ENCODE measurements around the gene FBXO5. TPM values are rescaled to one million over a fixed set of nuclear protein-coding genes. Genes with fewer than 3 reads are reported as not detected.

FBXO5 gene
- total RNA-seq, 1 experiment from 2014 or later = 47.4 TPM

DNA sequence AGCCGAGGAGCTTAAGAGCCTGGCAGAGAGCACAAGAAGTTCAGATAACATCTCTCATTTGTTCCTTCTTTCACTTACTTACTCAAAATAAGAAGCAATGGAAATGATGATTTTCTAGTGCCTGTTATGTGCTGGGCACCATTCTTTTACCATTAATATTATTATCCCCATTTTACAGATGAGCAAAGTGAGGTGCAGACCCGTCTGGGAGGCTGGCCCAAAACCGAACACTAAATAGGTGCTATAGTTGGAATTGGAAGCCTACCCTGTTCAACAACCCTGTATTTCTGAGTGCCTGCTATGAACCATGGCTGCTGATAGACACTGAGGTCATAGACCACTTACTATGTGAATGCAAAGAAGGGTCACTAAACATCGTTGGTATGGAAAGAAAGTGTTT is 44.6 kb upstream of the FBXO5 start (continued):
- TF ChIP-seq, protein P1, sequence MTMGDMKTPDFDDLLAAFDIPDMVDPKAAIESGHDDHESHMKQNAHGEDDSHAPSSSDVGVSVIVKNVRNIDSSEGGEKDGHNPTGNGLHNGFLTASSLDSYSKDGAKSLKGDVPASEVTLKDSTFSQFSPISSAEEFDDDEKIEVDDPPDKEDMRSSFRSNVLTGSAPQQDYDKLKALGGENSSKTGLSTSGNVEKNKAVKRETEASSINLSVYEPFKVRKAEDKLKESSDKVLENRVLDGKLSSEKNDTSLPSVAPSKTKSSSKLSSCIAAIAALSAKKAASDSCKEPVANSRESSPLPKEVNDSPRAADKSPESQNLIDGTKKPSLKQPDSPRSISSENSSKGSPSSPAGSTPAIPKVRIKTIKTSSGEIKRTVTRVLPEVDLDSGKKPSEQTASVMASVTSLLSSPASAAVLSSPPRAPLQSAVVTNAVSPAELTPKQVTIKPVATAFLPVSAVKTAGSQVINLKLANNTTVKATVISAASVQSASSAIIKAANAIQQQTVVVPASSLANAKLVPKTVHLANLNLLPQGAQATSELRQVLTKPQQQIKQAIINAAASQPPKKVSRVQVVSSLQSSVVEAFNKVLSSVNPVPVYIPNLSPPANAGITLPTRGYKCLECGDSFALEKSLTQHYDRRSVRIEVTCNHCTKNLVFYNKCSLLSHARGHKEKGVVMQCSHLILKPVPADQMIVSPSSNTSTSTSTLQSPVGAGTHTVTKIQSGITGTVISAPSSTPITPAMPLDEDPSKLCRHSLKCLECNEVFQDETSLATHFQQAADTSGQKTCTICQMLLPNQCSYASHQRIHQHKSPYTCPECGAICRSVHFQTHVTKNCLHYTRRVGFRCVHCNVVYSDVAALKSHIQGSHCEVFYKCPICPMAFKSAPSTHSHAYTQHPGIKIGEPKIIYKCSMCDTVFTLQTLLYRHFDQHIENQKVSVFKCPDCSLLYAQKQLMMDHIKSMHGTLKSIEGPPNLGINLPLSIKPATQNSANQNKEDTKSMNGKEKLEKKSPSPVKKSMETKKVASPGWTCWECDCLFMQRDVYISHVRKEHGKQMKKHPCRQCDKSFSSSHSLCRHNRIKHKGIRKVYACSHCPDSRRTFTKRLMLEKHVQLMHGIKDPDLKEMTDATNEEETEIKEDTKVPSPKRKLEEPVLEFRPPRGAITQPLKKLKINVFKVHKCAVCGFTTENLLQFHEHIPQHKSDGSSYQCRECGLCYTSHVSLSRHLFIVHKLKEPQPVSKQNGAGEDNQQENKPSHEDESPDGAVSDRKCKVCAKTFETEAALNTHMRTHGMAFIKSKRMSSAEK (CRISPR knock-in tag; IDR thresholded peaks at IDR 0.05; ENCODE audit: borderline replicate concordance) = no peak

DNA sequence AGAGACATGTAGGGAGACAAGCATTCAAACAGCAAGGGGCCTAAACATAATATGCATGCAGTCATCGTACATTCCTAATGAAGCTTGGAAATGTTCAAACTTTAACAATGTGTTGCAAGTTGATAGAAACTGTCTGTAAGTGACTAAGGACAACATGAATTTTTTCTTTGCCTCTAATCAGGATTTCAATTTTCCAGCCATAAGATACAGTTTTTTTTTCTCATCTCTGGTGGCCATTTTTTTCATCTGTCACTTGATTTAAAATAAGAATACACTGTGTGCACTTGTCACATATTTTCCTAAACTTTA is 41.8 kb upstream of the FBXO5 start:
- Mint-ChIP-seq H3K27ac (no peak overlapping the region), H3K4me1 (0 out of 2 replicates have a peak, but pooled peaks cover 3% of the 10 kb centered on the region), H3K36me3 (0 out of 2 replicates have a peak, but pooled peaks cover 3% of the 10 kb centered on the region), H3K4me3 (no peak overlapping the region), H3K27me3 (ENCODE audit: low read depth) (no peaks in the 10 kb centered on the region), H3K9me3 (0 out of 2 replicates have a peak, but pooled peaks cover under 1% of the 10 kb centered on the region)
- ChIA-PET POLR2A (no interaction called here), CTCF (no interaction called here)
- TF ChIP-seq RELA (CRISPR knock-in tag; IDR thresholded peaks at IDR 0.05; ENCODE audit: borderline replicate concordance) (no peak), MXD4 (CRISPR knock-in tag; IDR thresholded peaks at IDR 0.05; ENCODE audit: borderline replicate concordance) (no peak), ZNF219 (CRISPR knock-in tag; IDR thresholded peaks at IDR 0.05; ENCODE audit: borderline replicate concordance) (no peak), ELF4 (CRISPR knock-in tag; IDR thresholded peaks at IDR 0.05; ENCODE audit: low read depth) (no peak)
- TF ChIP-seq, protein P2, sequence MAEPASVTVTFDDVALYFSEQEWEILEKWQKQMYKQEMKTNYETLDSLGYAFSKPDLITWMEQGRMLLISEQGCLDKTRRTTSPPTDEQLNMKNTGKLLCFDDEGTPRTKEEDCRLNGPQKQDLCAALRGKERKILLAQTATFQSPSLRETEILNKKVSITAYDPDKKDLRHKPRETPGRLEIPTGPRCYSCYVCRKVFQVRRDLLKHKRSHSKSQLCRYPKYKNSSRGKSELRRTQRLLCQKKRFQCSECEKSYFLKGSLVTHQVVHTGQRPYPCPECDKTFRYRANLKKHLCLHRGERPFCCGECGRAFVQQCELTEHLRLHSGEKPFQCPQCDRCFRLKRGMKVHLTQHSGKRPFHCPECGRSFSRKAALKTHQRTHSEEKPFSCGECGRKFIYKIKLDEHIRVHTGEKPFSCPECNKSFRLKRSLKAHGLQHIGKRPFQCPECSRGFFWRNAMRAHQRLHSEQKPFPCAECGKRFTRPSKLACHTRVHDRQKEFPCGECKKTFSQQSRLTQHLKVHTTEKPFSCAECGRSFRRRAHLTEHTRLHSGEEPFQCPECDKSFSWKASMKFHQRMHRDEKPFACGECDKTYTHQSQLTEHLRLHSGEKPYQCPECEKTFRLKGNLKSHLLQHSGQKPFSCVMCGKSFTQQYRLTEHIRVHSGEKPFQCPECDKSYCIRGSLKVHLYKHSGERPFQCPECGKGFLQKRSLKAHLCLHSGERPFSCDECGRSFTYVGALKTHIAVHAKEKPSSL (CRISPR knock-in tag; conservative IDR thresholded peaks at IDR 0.05) = no peak
- DNase-seq (ENCODE audit: low spot score) (no peak), ATAC-seq (no peak)

DNA sequence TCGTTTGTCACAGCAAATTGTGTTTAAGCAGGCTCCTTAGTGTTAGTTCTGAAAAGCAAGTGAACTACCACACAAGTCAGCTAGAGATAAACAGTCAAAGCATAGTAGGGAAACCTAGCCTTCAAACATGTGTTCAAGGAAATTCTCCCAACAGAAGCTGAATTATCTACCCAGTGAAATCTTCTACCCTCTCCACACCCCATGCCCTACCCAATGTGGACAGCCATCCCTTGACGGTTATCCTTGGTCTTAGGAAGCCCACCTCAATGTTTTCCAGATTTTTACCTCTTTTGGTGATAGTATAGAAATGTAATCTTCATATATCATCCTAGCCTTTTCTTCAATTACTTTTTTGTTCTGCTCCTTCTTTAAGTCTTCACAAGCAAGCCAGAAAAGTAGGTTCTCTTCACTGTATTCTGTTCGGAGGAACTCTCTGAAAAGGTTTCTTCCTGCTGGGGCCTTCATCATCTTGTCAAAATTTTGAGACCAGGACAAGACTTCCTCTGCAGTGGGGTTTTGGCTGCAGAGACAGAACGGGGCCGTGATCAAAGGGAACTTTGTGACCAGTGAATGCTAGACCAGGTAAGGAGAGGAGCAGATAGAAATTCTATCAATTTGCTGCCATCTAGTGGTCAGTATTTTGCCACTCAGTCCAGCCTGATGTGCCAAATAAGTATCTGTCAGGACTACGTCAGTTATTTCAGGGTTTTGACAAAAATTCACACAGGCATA is 41.3 kb upstream of the FBXO5 start:
- H3K9me3 Mint-ChIP-seq = 0 out of 2 replicates have a peak, but pooled peaks cover 3% of the 10 kb centered on the region
- 0 out of 2 replicates have a peak, but pooled peaks cover 5% of the 10 kb centered on the region for H3K36me3 Mint-ChIP-seq
- CTCF ChIA-PET = no interaction called here
- peak; percentile 36 for DNase-seq (ENCODE audit: low spot score)
- 0 out of 2 replicates have a peak, but pooled peaks cover 3% of the 10 kb centered on the region for H3K4me1 Mint-ChIP-seq
- POLR2A ChIA-PET = no interaction called here
- TF ChIP-seq ZNF671 (CRISPR knock-in tag; IDR thresholded peaks at IDR 0.05) (no peak), NFYB (CRISPR knock-in tag; conservative IDR thresholded peaks at IDR 0.05; ENCODE audit: low read depth) (no peak), ZNF423 (CRISPR knock-in tag; IDR thresholded peaks at IDR 0.05) (no peak), FOXJ3 (CRISPR knock-in tag; IDR thresholded peaks at IDR 0.05; ENCODE audit: borderline replicate concordance) (no peak), FOXP1 (CRISPR knock-in tag; IDR thresholded peaks at IDR 0.05; ENCODE audit: borderline replicate concordance) (no peak)
- TF ChIP-seq, protein P3, sequence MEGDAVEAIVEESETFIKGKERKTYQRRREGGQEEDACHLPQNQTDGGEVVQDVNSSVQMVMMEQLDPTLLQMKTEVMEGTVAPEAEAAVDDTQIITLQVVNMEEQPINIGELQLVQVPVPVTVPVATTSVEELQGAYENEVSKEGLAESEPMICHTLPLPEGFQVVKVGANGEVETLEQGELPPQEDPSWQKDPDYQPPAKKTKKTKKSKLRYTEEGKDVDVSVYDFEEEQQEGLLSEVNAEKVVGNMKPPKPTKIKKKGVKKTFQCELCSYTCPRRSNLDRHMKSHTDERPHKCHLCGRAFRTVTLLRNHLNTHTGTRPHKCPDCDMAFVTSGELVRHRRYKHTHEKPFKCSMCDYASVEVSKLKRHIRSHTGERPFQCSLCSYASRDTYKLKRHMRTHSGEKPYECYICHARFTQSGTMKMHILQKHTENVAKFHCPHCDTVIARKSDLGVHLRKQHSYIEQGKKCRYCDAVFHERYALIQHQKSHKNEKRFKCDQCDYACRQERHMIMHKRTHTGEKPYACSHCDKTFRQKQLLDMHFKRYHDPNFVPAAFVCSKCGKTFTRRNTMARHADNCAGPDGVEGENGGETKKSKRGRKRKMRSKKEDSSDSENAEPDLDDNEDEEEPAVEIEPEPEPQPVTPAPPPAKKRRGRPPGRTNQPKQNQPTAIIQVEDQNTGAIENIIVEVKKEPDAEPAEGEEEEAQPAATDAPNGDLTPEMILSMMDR (IDR thresholded peaks at IDR 0.05) = peak; percentile 56
- TF ChIP-seq, protein P4, sequence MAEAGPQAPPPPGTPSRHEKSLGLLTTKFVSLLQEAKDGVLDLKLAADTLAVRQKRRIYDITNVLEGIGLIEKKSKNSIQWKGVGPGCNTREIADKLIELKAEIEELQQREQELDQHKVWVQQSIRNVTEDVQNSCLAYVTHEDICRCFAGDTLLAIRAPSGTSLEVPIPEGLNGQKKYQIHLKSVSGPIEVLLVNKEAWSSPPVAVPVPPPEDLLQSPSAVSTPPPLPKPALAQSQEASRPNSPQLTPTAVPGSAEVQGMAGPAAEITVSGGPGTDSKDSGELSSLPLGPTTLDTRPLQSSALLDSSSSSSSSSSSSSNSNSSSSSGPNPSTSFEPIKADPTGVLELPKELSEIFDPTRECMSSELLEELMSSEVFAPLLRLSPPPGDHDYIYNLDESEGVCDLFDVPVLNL (CRISPR knock-in tag; IDR thresholded peaks at IDR 0.05; ENCODE audit: borderline replicate concordance, low read depth) = no peak
- peak; percentile 99 for ATAC-seq
- no peaks in the 10 kb centered on the region for H3K27me3 Mint-ChIP-seq (ENCODE audit: low read depth)
- H3K27ac Mint-ChIP-seq = no peak overlapping the region
- H3K4me3 Mint-ChIP-seq = no peak overlapping the region

Measured in WTC11 (cell line).